Mucosa of descending colon (tissue), 3 donors: ENCODE results near the gene RIMBP3C. TPM values are rescaled to one million over a fixed set of nuclear protein-coding genes. Genes with fewer than 3 reads are reported as not detected.

Source experiments
- total RNA-seq, 3 donors: library from RNA; stranded (reverse); fragmentation: NEBNext Ultra II Directional in 2 of 3; extraction: Animal tissue kit (Norgen Biotek cat#: 25700) in 2 of 3; gene quantifications; one replicate each; pipeline versions ENCODE4 v1.2.1 to v1.2.4, GENCODE V29; 2021 to 2023
- donor health status: DM: no; HTN: no; CAD: no; lungs with moderate emphysema.
- donor health status: DM: no; HTN: no; CAD: no.
- donor health status: DM: no; HTN: yes; CAD: no.

The RIMBP3C gene
- total RNA-seq, 3 donors from 2014 or later: 0.13 to 0.22 TPM; not detected in 1

Other genes starting within 250 kb of the RIMBP3C start
- under 1 TPM in 1 of 3 donors, not detected in 2; 0.09 TPM for gene RIMBP3B, start 167.7 kb downstream of the RIMBP3C start, total RNA-seq
- 1 to 10 TPM; 6.0 to 6.2 (median 6.0) TPM for gene HIC2, start 134.1 kb downstream of the RIMBP3C start, total RNA-seq
- 1 to 10 TPM; 1.3 to 2.9 (median 2.1) TPM for gene TMEM191C, start 84.1 kb downstream of the RIMBP3C start, total RNA-seq
- 10 to 100 TPM; 52.6 to 60.9 (median 60.7) TPM for gene UBE2L3, start 16.3 kb upstream of the RIMBP3C start, total RNA-seq
- 10 to 100 TPM; 12.5 to 26.5 (median 21.7) TPM for gene YDJC, start 78.6 kb upstream of the RIMBP3C start, total RNA-seq
- gene CCDC116, start 81.3 kb upstream of the RIMBP3C start, total RNA-seq: under 1 TPM; 0.22 to 0.89 (median 0.26) TPM
- 10 to 100 TPM; 25.8 to 48.8 (median 28.0) TPM for gene SDF2L1, start 90.8 kb upstream of the RIMBP3C start, total RNA-seq
- 10 to 100 TPM; 42.5 to 68.3 (median 61.6) TPM for gene PPIL2, start 114.6 kb upstream of the RIMBP3C start, total RNA-seq
- gene YPEL1, start 184.3 kb upstream of the RIMBP3C start, total RNA-seq: 1 to 10 TPM; 2.7 to 6.8 (median 2.8) TPM